ENCODE data around the gene DNAH12. TPM values are rescaled to one million over a fixed set of nuclear protein-coding genes. Genes with fewer than 3 reads are reported as not detected.

The DNAH12 gene
- polyA plus RNA-seq, 1 of the 3 experiments (the other 2 are of a cell fraction), result 0.03 TPM

DNA sequence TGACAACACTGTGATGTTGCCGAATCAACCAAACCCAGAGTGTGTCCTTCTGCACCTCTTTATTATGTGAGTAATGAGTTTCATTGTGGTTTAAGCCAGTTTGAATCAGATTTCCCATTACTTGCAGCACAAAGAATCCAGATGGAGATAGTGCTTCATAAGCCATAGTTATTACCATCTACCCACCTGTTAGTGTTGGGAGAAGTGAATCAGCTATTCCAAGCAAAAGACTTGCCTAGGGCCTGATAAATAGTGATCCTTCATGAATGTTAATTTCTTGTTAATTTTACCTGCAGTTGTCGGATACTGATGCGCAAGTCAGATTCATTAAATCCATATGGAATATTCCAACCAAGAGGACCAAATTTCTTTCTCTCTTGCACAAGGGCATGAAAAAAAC lies 229.9 kb downstream of the DNAH12 start:
- Histone ChIP-seq H3K27me3 (ENCODE audit: insufficient read depth) (peaks cover 13% of the 10 kb centered on the region; the same call in 1 of the 2 replicates), H4K20me1 (ENCODE audit: insufficient read depth) (no peaks in the 10 kb centered on the region), H3K9me2 (no peaks in the 10 kb centered on the region), H3K9ac (no peak overlapping the region), H3K79me2 (ENCODE audit: insufficient read depth) (no peaks in the 10 kb centered on the region), H3K4me3 (ENCODE audit: low read depth in 2 of 2, low read length in 1 of 2) (no peak overlapping the region), H3F3A (replicated peaks; ENCODE audit: insufficient read depth) (no peaks in the 10 kb centered on the region), H3K4me2 (no peak overlapping the region), H3K4me1 (ENCODE audit: control insufficient read depth in 1 of 2, insufficient read depth in 2 of 2, low read depth in 1 of 2, low read length in 1 of 2) (no peaks in the 10 kb centered on the region), H3K36me3 (replicated peaks in 1 of 2; ENCODE audit: control insufficient read depth in 1 of 2, insufficient read depth in 2 of 2, low read length in 1 of 2) (no peaks in the 10 kb centered on the region), H2AFZ (ENCODE audit: low read depth) (no peak overlapping the region), H3K27ac (ENCODE audit: low read depth in 2 of 2, low read length in 1 of 2) (no peak overlapping the region), H3K9me3 (no peaks in the 10 kb centered on the region; the same call in 1 of the 2 replicates)
- TF ChIP-seq SIN3A (IDR thresholded peaks at IDR 0.05; ENCODE audit: borderline replicate concordance, low read depth, low read length) (no peak), GATA2 (CRISPR knock-in tag; IDR thresholded peaks at IDR 0.05) (no peak), RFX5 (IDR thresholded peaks at IDR 0.05; ENCODE audit: low read length) (no peak), RAD21 (IDR thresholded peaks at IDR 0.05; ENCODE audit: low read length) (no peak)
- TF ChIP-seq, protein P1, sequence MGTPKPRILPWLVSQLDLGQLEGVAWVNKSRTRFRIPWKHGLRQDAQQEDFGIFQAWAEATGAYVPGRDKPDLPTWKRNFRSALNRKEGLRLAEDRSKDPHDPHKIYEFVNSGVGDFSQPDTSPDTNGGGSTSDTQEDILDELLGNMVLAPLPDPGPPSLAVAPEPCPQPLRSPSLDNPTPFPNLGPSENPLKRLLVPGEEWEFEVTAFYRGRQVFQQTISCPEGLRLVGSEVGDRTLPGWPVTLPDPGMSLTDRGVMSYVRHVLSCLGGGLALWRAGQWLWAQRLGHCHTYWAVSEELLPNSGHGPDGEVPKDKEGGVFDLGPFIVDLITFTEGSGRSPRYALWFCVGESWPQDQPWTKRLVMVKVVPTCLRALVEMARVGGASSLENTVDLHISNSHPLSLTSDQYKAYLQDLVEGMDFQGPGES (IDR thresholded peaks at IDR 0.05; ENCODE audit: low read depth, low read length), result no peak
- TF ChIP-seq, protein P2, sequence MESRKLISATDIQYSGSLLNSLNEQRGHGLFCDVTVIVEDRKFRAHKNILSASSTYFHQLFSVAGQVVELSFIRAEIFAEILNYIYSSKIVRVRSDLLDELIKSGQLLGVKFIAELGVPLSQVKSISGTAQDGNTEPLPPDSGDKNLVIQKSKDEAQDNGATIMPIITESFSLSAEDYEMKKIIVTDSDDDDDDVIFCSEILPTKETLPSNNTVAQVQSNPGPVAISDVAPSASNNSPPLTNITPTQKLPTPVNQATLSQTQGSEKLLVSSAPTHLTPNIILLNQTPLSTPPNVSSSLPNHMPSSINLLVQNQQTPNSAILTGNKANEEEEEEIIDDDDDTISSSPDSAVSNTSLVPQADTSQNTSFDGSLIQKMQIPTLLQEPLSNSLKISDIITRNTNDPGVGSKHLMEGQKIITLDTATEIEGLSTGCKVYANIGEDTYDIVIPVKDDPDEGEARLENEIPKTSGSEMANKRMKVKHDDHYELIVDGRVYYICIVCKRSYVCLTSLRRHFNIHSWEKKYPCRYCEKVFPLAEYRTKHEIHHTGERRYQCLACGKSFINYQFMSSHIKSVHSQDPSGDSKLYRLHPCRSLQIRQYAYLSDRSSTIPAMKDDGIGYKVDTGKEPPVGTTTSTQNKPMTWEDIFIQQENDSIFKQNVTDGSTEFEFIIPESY (IDR thresholded peaks at IDR 0.05; ENCODE audit: borderline replicate concordance, low read depth), result no peak
- TF ChIP-seq, protein P3, sequence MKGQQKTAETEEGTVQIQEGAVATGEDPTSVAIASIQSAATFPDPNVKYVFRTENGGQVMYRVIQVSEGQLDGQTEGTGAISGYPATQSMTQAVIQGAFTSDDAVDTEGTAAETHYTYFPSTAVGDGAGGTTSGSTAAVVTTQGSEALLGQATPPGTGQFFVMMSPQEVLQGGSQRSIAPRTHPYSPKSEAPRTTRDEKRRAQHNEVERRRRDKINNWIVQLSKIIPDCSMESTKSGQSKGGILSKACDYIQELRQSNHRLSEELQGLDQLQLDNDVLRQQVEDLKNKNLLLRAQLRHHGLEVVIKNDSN (IDR thresholded peaks at IDR 0.05; ENCODE audit: borderline replicate concordance, low read depth), result no peak
- TF ChIP-seq, protein P4, sequence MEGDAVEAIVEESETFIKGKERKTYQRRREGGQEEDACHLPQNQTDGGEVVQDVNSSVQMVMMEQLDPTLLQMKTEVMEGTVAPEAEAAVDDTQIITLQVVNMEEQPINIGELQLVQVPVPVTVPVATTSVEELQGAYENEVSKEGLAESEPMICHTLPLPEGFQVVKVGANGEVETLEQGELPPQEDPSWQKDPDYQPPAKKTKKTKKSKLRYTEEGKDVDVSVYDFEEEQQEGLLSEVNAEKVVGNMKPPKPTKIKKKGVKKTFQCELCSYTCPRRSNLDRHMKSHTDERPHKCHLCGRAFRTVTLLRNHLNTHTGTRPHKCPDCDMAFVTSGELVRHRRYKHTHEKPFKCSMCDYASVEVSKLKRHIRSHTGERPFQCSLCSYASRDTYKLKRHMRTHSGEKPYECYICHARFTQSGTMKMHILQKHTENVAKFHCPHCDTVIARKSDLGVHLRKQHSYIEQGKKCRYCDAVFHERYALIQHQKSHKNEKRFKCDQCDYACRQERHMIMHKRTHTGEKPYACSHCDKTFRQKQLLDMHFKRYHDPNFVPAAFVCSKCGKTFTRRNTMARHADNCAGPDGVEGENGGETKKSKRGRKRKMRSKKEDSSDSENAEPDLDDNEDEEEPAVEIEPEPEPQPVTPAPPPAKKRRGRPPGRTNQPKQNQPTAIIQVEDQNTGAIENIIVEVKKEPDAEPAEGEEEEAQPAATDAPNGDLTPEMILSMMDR (IDR thresholded peaks at IDR 0.05), result no peak
- no peak for DNase-seq
- ChIA-PET CTCF (no interaction called here), POLR2A (no interaction called here)
- WGBS (ENCODE audit: low lambda C conversion rate), result 83% methylated on average over 3 of the region's 3 CpGs

DNA sequence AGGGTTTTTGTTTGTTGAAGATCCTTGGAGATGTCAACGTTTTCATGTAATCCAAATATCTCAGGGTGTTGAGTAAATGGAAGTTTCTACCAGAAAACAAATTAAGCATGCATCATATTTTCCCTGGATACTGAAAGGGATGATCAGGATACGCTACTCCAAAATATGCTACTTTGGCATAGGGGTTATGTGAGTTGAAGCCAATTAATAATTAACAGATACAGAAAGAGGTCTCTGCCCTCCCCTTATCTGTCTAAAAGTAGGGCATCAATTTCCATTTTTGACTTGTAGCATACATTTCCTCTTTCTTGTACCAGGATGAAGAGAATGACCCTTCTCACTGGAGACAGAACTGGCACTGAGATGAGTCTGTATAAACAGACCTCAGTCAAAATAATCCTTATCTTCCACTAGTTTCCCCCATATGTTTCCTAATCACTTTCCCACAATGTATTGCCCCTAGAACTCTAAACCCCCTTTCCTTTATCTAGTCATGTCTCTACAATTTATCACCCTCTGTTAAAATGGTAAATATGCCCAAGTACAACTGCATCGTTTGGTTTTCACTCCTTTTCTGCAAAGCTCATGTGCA lies 234.3 kb downstream of the DNAH12 start:
- TF ChIP-seq RCOR1 (IDR thresholded peaks at IDR 0.05; ENCODE audit: low read length), result no peak

More for the DNA sequence above, 234.3 kb downstream of the DNAH12 start:
- H3K79me2 ChIP-seq (ENCODE audit: insufficient read depth), result no peaks in the 10 kb centered on the region
- no peaks in the 10 kb centered on the region for H3F3A ChIP-seq (replicated peaks; ENCODE audit: insufficient read depth)
- WGBS (ENCODE audit: low lambda C conversion rate), result 41% methylated on average over 3 of the region's 3 CpGs
- H3K9me2 ChIP-seq, result no peaks in the 10 kb centered on the region
- H3K4me2 ChIP-seq, result no peak overlapping the region
- 0 out of 2 replicates have a peak, but pooled peaks cover 6% of the 10 kb centered on the region for H3K27me3 ChIP-seq (ENCODE audit: insufficient read depth)
- no peak for DNase-seq
- H3K4me1 ChIP-seq (ENCODE audit: control insufficient read depth in 1 of 2, insufficient read depth in 2 of 2, low read depth in 1 of 2, low read length in 1 of 2), result no peaks in the 10 kb centered on the region
- no peaks in the 10 kb centered on the region for H3K9me3 ChIP-seq
- ChIA-PET CTCF (interaction anchor here (0.9 kb wide), 1 partner anchor 9 kb away, joined by 3 read pairs; no protein-coding TSS in a partner anchor), POLR2A (no interaction called here)
- H2AFZ ChIP-seq (ENCODE audit: low read depth), result no peak overlapping the region
- H4K20me1 ChIP-seq (ENCODE audit: insufficient read depth), result no peaks in the 10 kb centered on the region
- no peak overlapping the region for H3K9ac ChIP-seq
- no peak overlapping the region for H3K4me3 ChIP-seq (ENCODE audit: low read depth in 2 of 2, low read length in 1 of 2)
- no peaks in the 10 kb centered on the region for H3K36me3 ChIP-seq (replicated peaks in 1 of 2; ENCODE audit: control insufficient read depth in 1 of 2, insufficient read depth in 2 of 2, low read length in 1 of 2)
- no peak overlapping the region for H3K27ac ChIP-seq (ENCODE audit: low read depth in 2 of 2, low read length in 1 of 2)
